ENCODE results near the gene PITPNM3. TPM values are rescaled to one million over a fixed set of nuclear protein-coding genes. Genes with fewer than 3 reads are reported as not detected.

PITPNM3 gene
- total RNA-seq, 2 donors from 2014 or later, result 0.70 to 0.81 TPM

GRCh38 chr17:6554871-6555330 is 1.5 kb downstream of the PITPNM3 start:
- ATAC-seq (replicated peaks in 1 of 2) (no peak), DNase-seq (no peak)
- Mint-ChIP-seq H3K27me3 (ENCODE audit: low read depth) (peaks cover 40% of the 10 kb centered on the region), H3K4me3 (peak overlapping the region; percentile 78 to 80), H3K27ac (no peak overlapping the region), H3K36me3 (ENCODE audit: insufficient read depth in 2 of 2) (no peaks in the 10 kb centered on the region), H3K4me1 (ENCODE audit: low read depth) (peaks cover 9% of the 10 kb centered on the region), H3K9me3 (no peaks in the 10 kb centered on the region)

- no peak for ATAC-seq (replicated peaks in 1 of 2)
- Mint-ChIP-seq H3K4me1 (ENCODE audit: low read depth) (peaks cover 9% of the 10 kb centered on the region), H3K27ac (no peak overlapping the region), H3K4me3 (peak overlapping the region in 1 of 2 donors; percentile 78), H3K9me3 (no peaks in the 10 kb centered on the region), H3K27me3 (ENCODE audit: low read depth) (peaks cover 39% of the 10 kb centered on the region), H3K36me3 (ENCODE audit: insufficient read depth in 2 of 2) (no peaks in the 10 kb centered on the region)
- DNase-seq, result no peak
Measured at GRCh38 chr17:6554342-6554741, 2.0 kb downstream of the PITPNM3 start.

- Mint-ChIP-seq H3K4me1 (ENCODE audit: low read depth) (peaks cover 23% of the 10 kb centered on the region), H3K27me3 (ENCODE audit: low read depth) (peaks cover 30% of the 10 kb centered on the region), H3K4me3 (no peak overlapping the region), H3K9me3 (no peaks in the 10 kb centered on the region), H3K27ac (no peak overlapping the region), H3K36me3 (ENCODE audit: insufficient read depth in 2 of 2) (no peaks in the 10 kb centered on the region)
- no peak for DNase-seq
- ATAC-seq (replicated peaks in 1 of 2), result no peak
Measured at GRCh38 chr17:6551869-6552531, 4.4 kb downstream of the PITPNM3 start.

DNA sequence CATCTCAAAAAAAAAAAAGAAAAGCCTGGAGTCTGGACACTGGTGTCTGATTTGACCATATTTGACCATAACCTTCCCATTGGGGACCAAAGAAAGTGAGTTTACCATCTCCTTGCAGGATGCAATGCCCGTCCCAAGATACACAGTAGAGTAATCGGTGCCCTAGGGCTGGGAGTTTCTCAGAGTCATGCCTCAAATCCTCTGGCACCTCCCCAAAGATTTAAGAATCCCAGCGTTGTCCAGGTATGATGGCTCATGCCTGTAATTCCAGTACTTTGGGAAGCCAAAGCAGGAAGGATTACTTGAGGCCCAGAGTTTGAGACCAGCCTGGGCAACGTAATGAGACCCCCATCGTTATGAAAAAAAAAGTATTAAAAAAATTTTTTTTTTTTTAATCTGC is 5.0 kb downstream of the PITPNM3 start:
- Mint-ChIP-seq H3K4me3 (no peak overlapping the region), H3K36me3 (ENCODE audit: insufficient read depth in 2 of 2) (no peaks in the 10 kb centered on the region), H3K27me3 (ENCODE audit: low read depth) (peaks cover 25% of the 10 kb centered on the region), H3K4me1 (ENCODE audit: low read depth) (peaks cover 23% of the 10 kb centered on the region), H3K9me3 (no peaks in the 10 kb centered on the region), H3K27ac (no peak overlapping the region)
- ATAC-seq (replicated peaks in 1 of 2) (no peak), DNase-seq (no peak)

- H3K4me3 Mint-ChIP-seq, result no peak overlapping the region
- no peak for DNase-seq
- no peak for ATAC-seq (replicated peaks in 1 of 2)
- peaks cover 14% of the 10 kb centered on the region for H3K4me1 Mint-ChIP-seq (ENCODE audit: low read depth)
- H3K9me3 Mint-ChIP-seq, result no peaks in the 10 kb centered on the region
- H3K27ac Mint-ChIP-seq, result no peak overlapping the region
- H3K36me3 Mint-ChIP-seq (ENCODE audit: insufficient read depth in 2 of 2), result no peaks in the 10 kb centered on the region
- peaks cover 14% of the 10 kb centered on the region for H3K27me3 Mint-ChIP-seq (ENCODE audit: low read depth)
Measured at GRCh38 chr17:6549384-6550036, 6.8 kb downstream of the PITPNM3 start.

DNA sequence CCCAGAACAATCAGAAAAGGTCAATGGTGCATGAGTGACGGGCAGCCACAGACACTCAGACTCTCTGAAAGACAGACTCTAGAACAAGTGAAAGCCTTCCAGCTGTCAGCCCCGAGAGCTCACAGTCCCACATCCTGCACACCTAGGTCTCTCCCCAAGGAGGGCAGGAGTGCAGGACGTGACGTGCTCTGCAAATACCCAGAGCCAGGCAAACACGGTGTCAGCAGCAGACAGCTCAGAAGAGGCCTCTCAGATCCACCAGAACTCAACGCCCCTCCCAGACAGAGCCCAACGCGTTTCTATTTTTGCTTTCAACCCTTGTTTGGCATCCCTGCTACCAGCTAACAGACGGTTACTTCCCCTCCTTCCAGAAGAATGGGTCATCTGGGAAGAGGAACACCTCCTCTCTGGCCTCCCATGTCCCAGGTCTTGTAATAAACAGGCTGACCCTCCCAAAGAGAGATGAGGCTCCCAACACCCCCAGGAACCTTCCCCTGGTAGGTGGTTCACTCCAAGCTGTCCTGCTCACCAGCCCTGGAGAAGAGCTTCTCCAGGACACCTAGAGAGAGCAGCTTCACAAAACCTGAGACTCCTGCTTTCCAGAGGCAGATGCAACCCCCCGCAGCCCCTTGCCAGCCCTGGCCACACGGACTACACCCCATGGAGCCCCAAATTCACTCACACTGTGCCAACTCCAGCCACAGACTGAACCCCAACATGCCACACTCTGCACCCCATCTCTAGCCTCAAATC is 7.6 kb downstream of the PITPNM3 start:
- Mint-ChIP-seq H3K36me3 (ENCODE audit: insufficient read depth in 2 of 2) (no peaks in the 10 kb centered on the region), H3K27ac (peak overlapping the region; percentile 19), H3K9me3 (no peaks in the 10 kb centered on the region), H3K4me1 (ENCODE audit: low read depth) (peaks cover 14% of the 10 kb centered on the region), H3K27me3 (ENCODE audit: low read depth) (peaks cover 7% of the 10 kb centered on the region), H3K4me3 (peak overlapping the region in 1 of 2 donors; percentile 1)
- DNase-seq (peak; percentile 14 to 32), ATAC-seq (replicated peaks in 1 of 2) (peak; percentile 79 to 84)

GRCh38 chr17:6548034-6548433 is 8.3 kb downstream of the PITPNM3 start:
- DNase-seq (no peak), ATAC-seq (replicated peaks in 1 of 2) (no peak)
- peaks cover 14% of the 10 kb centered on the region for H3K4me1 Mint-ChIP-seq (ENCODE audit: low read depth)
- H3K27ac Mint-ChIP-seq, result no peak overlapping the region
- H3K9me3 Mint-ChIP-seq, result no peaks in the 10 kb centered on the region
- no peaks in the 10 kb centered on the region for H3K27me3 Mint-ChIP-seq (ENCODE audit: low read depth)
- peak overlapping the region in 1 of 2 donors; percentile 19 for H3K4me3 Mint-ChIP-seq
- H3K36me3 Mint-ChIP-seq (ENCODE audit: insufficient read depth in 2 of 2), result no peaks in the 10 kb centered on the region

GRCh38 chr17:6547336-6547735 is 9.0 kb downstream of the PITPNM3 start:
- H3K27ac Mint-ChIP-seq, result no peak overlapping the region
- no peak overlapping the region for H3K4me3 Mint-ChIP-seq
- ATAC-seq (replicated peaks in 1 of 2) (no peak), DNase-seq (no peak)
- H3K4me1 Mint-ChIP-seq (ENCODE audit: low read depth), result peaks cover 14% of the 10 kb centered on the region
- no peaks in the 10 kb centered on the region for H3K36me3 Mint-ChIP-seq (ENCODE audit: insufficient read depth in 2 of 2)
- H3K9me3 Mint-ChIP-seq, result no peaks in the 10 kb centered on the region
- no peaks in the 10 kb centered on the region for H3K27me3 Mint-ChIP-seq (ENCODE audit: low read depth)

DNA sequence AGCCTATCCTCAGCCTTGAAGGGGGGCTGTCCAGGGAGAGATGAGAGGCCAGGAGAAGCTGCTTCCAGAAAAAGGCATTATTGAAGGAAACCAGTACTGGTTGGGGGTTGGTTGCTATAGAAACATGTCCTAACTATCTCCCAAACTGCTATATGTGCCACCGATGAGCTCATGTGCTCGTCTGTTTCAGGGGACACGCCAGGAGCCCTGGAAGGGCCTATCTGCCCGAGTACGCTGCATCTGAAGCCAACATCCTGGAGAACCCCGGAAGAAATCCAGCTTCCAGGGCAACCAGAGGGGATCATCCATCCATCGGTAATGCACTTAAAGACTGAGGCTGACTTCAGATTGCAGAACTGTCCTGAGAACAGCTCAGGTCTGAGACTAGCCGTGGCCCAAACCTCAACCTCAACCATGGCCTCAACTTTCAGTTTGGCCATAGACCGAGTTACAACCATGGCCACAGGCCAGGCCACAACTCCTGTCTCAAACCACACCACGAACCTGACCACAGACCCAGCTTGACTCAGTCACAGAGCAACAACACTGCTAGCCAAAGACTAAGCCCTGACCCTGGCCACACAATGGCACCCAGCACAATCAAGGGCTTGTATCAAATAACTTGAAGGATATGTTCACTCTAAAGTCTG is 10.2 kb downstream of the PITPNM3 start:
- DNase-seq (peak in 1 of 2 donors; percentile 2), ATAC-seq (replicated peaks in 1 of 2) (peak in 1 of 2 donors; percentile 27)
- H3K36me3 Mint-ChIP-seq (ENCODE audit: insufficient read depth in 2 of 2), result no peaks in the 10 kb centered on the region
- no peaks in the 10 kb centered on the region for H3K27me3 Mint-ChIP-seq (ENCODE audit: low read depth)
- peaks cover 14% of the 10 kb centered on the region for H3K4me1 Mint-ChIP-seq (ENCODE audit: low read depth)
- H3K9me3 Mint-ChIP-seq, result no peaks in the 10 kb centered on the region
- H3K4me3 Mint-ChIP-seq, result no peak overlapping the region
- no peak overlapping the region for H3K27ac Mint-ChIP-seq

DNA sequence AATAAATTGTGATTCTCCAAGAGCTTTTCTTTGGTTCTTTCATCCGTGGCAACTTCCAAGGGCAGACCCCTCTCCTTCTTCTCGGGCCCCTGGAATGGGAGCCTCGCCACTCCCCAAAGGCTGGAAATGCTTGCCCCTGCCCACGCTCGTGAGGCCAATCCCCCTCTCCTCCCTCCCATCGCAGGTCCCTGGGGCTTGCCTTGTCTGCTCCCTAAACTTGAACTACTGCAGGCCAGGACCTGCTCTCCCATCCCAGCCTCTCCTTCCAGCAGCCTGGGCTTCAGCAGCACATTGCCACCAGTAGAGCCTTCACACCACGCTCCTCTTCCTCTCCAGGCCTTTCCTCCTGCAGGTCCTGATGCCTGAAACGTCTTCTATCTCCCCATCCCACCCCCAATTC is 11.1 kb downstream of the PITPNM3 start:
- Mint-ChIP-seq H3K27me3 (ENCODE audit: low read depth) (peaks cover 5% of the 10 kb centered on the region), H3K4me1 (ENCODE audit: low read depth) (peaks cover 14% of the 10 kb centered on the region), H3K9me3 (no peaks in the 10 kb centered on the region), H3K36me3 (ENCODE audit: insufficient read depth in 2 of 2) (no peaks in the 10 kb centered on the region), H3K4me3 (no peak overlapping the region), H3K27ac (no peak overlapping the region)
- no peak for ATAC-seq (replicated peaks in 1 of 2)
- DNase-seq, result no peak

- no peak overlapping the region for H3K27ac Mint-ChIP-seq
- no peaks in the 10 kb centered on the region for H3K36me3 Mint-ChIP-seq (ENCODE audit: insufficient read depth in 2 of 2)
- DNase-seq, result no peak
- no peak overlapping the region for H3K4me3 Mint-ChIP-seq
- no peaks in the 10 kb centered on the region for H3K9me3 Mint-ChIP-seq
- ATAC-seq (replicated peaks in 1 of 2), result no peak
- H3K27me3 Mint-ChIP-seq (ENCODE audit: low read depth), result peaks cover 5% of the 10 kb centered on the region
- H3K4me1 Mint-ChIP-seq (ENCODE audit: low read depth), result peaks cover 10% of the 10 kb centered on the region
Measured at GRCh38 chr17:6544011-6544370, 12.4 kb downstream of the PITPNM3 start.

GRCh38 chr17:6543079-6544010 is 13.0 kb downstream of the PITPNM3 start:
- H3K4me3 Mint-ChIP-seq, result no peak overlapping the region

More at GRCh38 chr17:6543079-6544010, 13.0 kb downstream of the PITPNM3 start:
- no peaks in the 10 kb centered on the region for H3K36me3 Mint-ChIP-seq (ENCODE audit: insufficient read depth in 2 of 2)
- H3K27me3 Mint-ChIP-seq (ENCODE audit: low read depth), result peaks cover 5% of the 10 kb centered on the region
- no peak overlapping the region for H3K27ac Mint-ChIP-seq
- peaks cover 4% of the 10 kb centered on the region for H3K4me1 Mint-ChIP-seq (ENCODE audit: low read depth)
- no peak for ATAC-seq (replicated peaks in 1 of 2)
- no peak for DNase-seq
- H3K9me3 Mint-ChIP-seq, result no peaks in the 10 kb centered on the region

All from activated T-cell treated with anti-CD3 and anti-CD28 coated beads, Interleukin-2, amount 50 U/mL, for 72 hours (primary cell).